ENCODE results near the gene HEXB. TPM values are rescaled to one million over a fixed set of nuclear protein-coding genes. Genes with fewer than 3 reads are reported as not detected.

The HEXB gene
- total RNA-seq, 1 experiment from 2014 or later, result 56.3 TPM

GRCh38 chr5:74763504-74763903 lies 78.5 kb downstream of the HEXB start:
- no peak overlapping the region for H2AFZ ChIP-seq (ENCODE audit: low read length)
- H3K23ac ChIP-seq (ENCODE audit: insufficient read length, low read depth, low read length), result no peak overlapping the region
- no peak overlapping the region for H3K9ac ChIP-seq (ENCODE audit: extremely low read depth, insufficient read length, low read length)
- no peak overlapping the region for H2BK120ac ChIP-seq (ENCODE audit: low read depth, low read length, poor library complexity, severe bottlenecking)
- no peaks in the 10 kb centered on the region for H3K9me3 Mint-ChIP-seq
- H3K27me3 ChIP-seq (ENCODE audit: insufficient read depth, low read length), result no peaks in the 10 kb centered on the region
- DNase-seq, result no peak
- H3K14ac ChIP-seq (ENCODE audit: insufficient read depth, low read length), result no peak overlapping the region
- no peaks in the 10 kb centered on the region for H3K4me1 ChIP-seq (ENCODE audit: insufficient read depth, low read length)
- H3K56ac ChIP-seq (ENCODE audit: insufficient read length, low read depth, low read length), result no peak overlapping the region
- H3K4me1 Mint-ChIP-seq, result peaks cover 10 to 15% of the 10 kb centered on the region in 2 experiments
- H3K27ac ChIP-seq (ENCODE audit: insufficient read length, low read depth, low read length), result no peak overlapping the region
- H3K4ac ChIP-seq (ENCODE audit: low read depth, low read length), result no peak overlapping the region
- no peaks in the 10 kb centered on the region for H3K27me3 Mint-ChIP-seq (ENCODE audit: low read depth)
- peaks cover 15% of the 10 kb centered on the region; the same call in 1 of the 2 replicates for H3K79me2 ChIP-seq (ENCODE audit: insufficient read depth, low read length)
- peaks cover 7% of the 10 kb centered on the region for H3K79me1 ChIP-seq (ENCODE audit: insufficient read depth, low read depth, low read length, poor library complexity, severe bottlenecking)
- H2AK5ac ChIP-seq (ENCODE audit: insufficient read length, low read length), result no peak overlapping the region
- H3K23me2 ChIP-seq (ENCODE audit: insufficient read length, low read depth, low read length, poor library complexity, severe bottlenecking), result peaks cover 3% of the 10 kb centered on the region
- no peak overlapping the region for H3K27ac Mint-ChIP-seq
- H3K18ac ChIP-seq (ENCODE audit: insufficient read length, low read depth, low read length), result no peak overlapping the region
- no peak overlapping the region for H2BK12ac ChIP-seq (ENCODE audit: insufficient read length, low read depth, low read length)
- H4K8ac ChIP-seq (replicated peaks; ENCODE audit: insufficient read length, low read depth, low read length), result no peak overlapping the region
- TF ChIP-seq CTCF (conservative IDR thresholded peaks at IDR 0.05), result no peak
- H4K5ac ChIP-seq (ENCODE audit: insufficient read length, low read depth, low read length), result no peak overlapping the region
- no peak overlapping the region for H2BK20ac ChIP-seq (ENCODE audit: low read depth, low read length, poor library complexity, severe bottlenecking)
- no peak overlapping the region for H3T11ph ChIP-seq (ENCODE audit: low read length)
- H4K91ac ChIP-seq (ENCODE audit: insufficient read length, low read depth, low read length), result no peak overlapping the region
- peaks cover 7 to 30% (median 8%) of the 10 kb centered on the region in 3 experiments for H3K36me3 Mint-ChIP-seq (ENCODE audit: insufficient read depth in 1 of 3, low read depth in 3 of 3)
- no peaks in the 10 kb centered on the region for H3K9me3 ChIP-seq (ENCODE audit: control insufficient read depth, low read depth, low read length)
- H4K20me1 ChIP-seq (ENCODE audit: control insufficient read depth, insufficient read depth, insufficient read length), result no peaks in the 10 kb centered on the region
- no peak overlapping the region for H3K4me3 Mint-ChIP-seq
- H3K4me2 ChIP-seq (ENCODE audit: insufficient read depth, insufficient read length, low read length), result no peak overlapping the region
- no peak overlapping the region for H2BK5ac ChIP-seq (ENCODE audit: insufficient read length, low read length)
- H2BK15ac ChIP-seq (ENCODE audit: low read depth, low read length), result no peak overlapping the region

All from H9 (cell line).